Esophagus squamous epithelium (tissue), 4 donors: ENCODE results near the gene SRPK3.

Experiments used
- CTCF ChIP-seq, 6 experiments: fragments of 450-650 bp in 4 of 6; fragments of 200-600 bp in 2 of 6; sonication (generic) in 2 of 6; IDR thresholded peaks; one replicate each; pipeline ENCODE4 v1.5.1; 2016 to 2019; ENCODE audit warnings: antibody characterized with exemption in 6 of 6, mild to moderate bottlenecking in 4 of 6, moderate library complexity in 4 of 6
- POLR2A ChIP-seq, 4 donors: fragments of 450-650 bp; IDR thresholded peaks; one replicate each; pipeline ENCODE4 v1.6.1; 2017; ENCODE audit warnings: antibody characterized with exemption in 4 of 4, mild to moderate bottlenecking in 4 of 4, moderate library complexity in 3 of 4

GRCh38 chrX:153750127-153750774 is 30.6 kb upstream of the SRPK3 start:
- TF ChIP-seq CTCF (IDR thresholded peaks at IDR 0.05), result no peak
- TF ChIP-seq POLR2A (IDR thresholded peaks at IDR 0.05), result no peak
